LNCAP (cell line): Measurements from ENCODE around the gene BDH1.

Experiments
- CTCF ChIP-seq: fragments of 450-650 bp; IDR thresholded peaks from 2 replicates; pipeline ENCODE4 v1.5.1; 2017; ENCODE audit warnings: mild to moderate bottlenecking

The BDH1 gene

GRCh38 chr3:197487911-197488391 lies 67.8 kb downstream of the BDH1 start:
- no peak for TF ChIP-seq CTCF

- TF ChIP-seq CTCF: no peak
Observed at GRCh38 chr3:197486861-197487260, 68.9 kb downstream of the BDH1 start.

- TF ChIP-seq CTCF: no peak
Observed at GRCh38 chr3:197485143-197485542, 70.6 kb downstream of the BDH1 start.

- TF ChIP-seq CTCF: no peak
Observed at GRCh38 chr3:197484204-197484901, 71.4 kb downstream of the BDH1 start.

- TF ChIP-seq CTCF: no peak
Observed at GRCh38 chr3:197482001-197482400, 73.8 kb downstream of the BDH1 start.

GRCh38 chr3:197480320-197480719 lies 75.4 kb downstream of the BDH1 start:
- TF ChIP-seq CTCF: no peak

- TF ChIP-seq CTCF: no peak
Observed at GRCh38 chr3:197478746-197479668, 76.8 kb downstream of the BDH1 start.
